MM.1S (cell line): ENCODE measurements around the gene TELO2.

Source experiments
- DNase-seq: peaks from one replicate; pipeline ENCODE4 v3.0.0-alpha.2; 2015
- H2AFZ ChIP-seq: fragments of 300-600 bp; sonication (generic); 2 replicates; pipeline ENCODE4 v1.6.0; 2016; ENCODE audit warnings: antibody characterized with exemption, low read length
- H3F3A ChIP-seq: fragments of 300-600 bp; sonication (generic); 2 replicates; pipeline ENCODE4 v1.6.1; 2016; ENCODE audit warnings: mild to moderate bottlenecking, antibody characterized with exemption, low read length, moderate library complexity, mixed read lengths; ENCODE audit not compliant: insufficient read depth
- H3K27ac ChIP-seq: fragments of 300-600 bp; sonication (generic); 2 replicates; pipeline ENCODE4 v1.5.1; 2016; ENCODE audit warnings: mild to moderate bottlenecking, low read length
- H3K27me3 ChIP-seq: fragments of 300-600 bp; sonication (generic); replicated peaks from 2 replicates; pipeline ENCODE4 v1.6.0; 2016; ENCODE audit warnings: low read length; ENCODE audit not compliant: insufficient read depth
- H3K36me3 ChIP-seq: fragments of 300-600 bp; sonication (generic); replicated peaks from 2 replicates; pipeline ENCODE4 v1.6.1; 2016; ENCODE audit warnings: mild to moderate bottlenecking, low read length, mixed read lengths; ENCODE audit not compliant: insufficient read depth
- H3K4me1 ChIP-seq: fragments of 300-600 bp; sonication (generic); 2 replicates; pipeline ENCODE4 v1.6.1; 2016; ENCODE audit warnings: low read length, mixed read lengths
- H3K4me2 ChIP-seq: fragments of 300-600 bp; sonication (generic); 2 replicates; pipeline ENCODE4 v1.6.0; 2016; ENCODE audit warnings: low read depth, low read length
- H3K4me3 ChIP-seq: fragments of 300-600 bp; sonication (generic); 2 replicates; pipeline ENCODE4 v1.5.1; 2016; ENCODE audit warnings: low read length, mixed read lengths
- H3K79me2 ChIP-seq: fragments of 300-600 bp; sonication (generic); 2 replicates; pipeline ENCODE4 v1.6.1; 2016; ENCODE audit warnings: mixed run types, low read length, mixed read lengths
- H3K9ac ChIP-seq: fragments of 300-600 bp; sonication (generic); 2 replicates; pipeline ENCODE4 v1.6.1; 2016; ENCODE audit warnings: low read length, mixed read lengths
- H3K9me2 ChIP-seq: fragments of 300-600 bp; sonication (generic); replicated peaks from 2 replicates; pipeline ENCODE4 v1.6.1; 2016; ENCODE audit warnings: mild to moderate bottlenecking, low read length, mixed read lengths; ENCODE audit not compliant: insufficient read depth
- H3K9me3 ChIP-seq: fragments of 300-600 bp; sonication (generic); replicated peaks from 2 replicates; pipeline ENCODE4 v1.6.1; 2016; ENCODE audit warnings: mild to moderate bottlenecking, low read length, mixed read lengths; ENCODE audit not compliant: insufficient read depth
- H4K20me1 ChIP-seq: fragments of 300-600 bp; sonication (generic); 2 replicates; pipeline ENCODE4 v1.6.1; 2016; ENCODE audit warnings: mild to moderate bottlenecking, low read length, moderate library complexity, mixed read lengths; ENCODE audit not compliant: insufficient read depth
- EZH2 ChIP-seq: fragments of 300-600 bp; sonication (generic); optimal IDR thresholded peaks from 2 replicates; pipeline ENCODE3; 2017; ENCODE audit warnings: low read depth, mild to moderate bottlenecking, antibody characterized with exemption, low read length, mixed read lengths
- EZH2phosphoT487 ChIP-seq: fragments of 300-600 bp; sonication (generic); IDR thresholded peaks from 2 replicates; pipeline ENCODE4 v1.6.1; 2018; ENCODE audit warnings: antibody characterized with exemption, low read length
- TF ChIP-seq, protein P1 (sequence below): fragments of 300-600 bp; sonication (generic); IDR thresholded peaks from 2 replicates; pipeline ENCODE4 v1.5.1; 2016; ENCODE audit warnings: antibody characterized with exemption, low read length, mixed read lengths

TELO2 gene

DNA sequence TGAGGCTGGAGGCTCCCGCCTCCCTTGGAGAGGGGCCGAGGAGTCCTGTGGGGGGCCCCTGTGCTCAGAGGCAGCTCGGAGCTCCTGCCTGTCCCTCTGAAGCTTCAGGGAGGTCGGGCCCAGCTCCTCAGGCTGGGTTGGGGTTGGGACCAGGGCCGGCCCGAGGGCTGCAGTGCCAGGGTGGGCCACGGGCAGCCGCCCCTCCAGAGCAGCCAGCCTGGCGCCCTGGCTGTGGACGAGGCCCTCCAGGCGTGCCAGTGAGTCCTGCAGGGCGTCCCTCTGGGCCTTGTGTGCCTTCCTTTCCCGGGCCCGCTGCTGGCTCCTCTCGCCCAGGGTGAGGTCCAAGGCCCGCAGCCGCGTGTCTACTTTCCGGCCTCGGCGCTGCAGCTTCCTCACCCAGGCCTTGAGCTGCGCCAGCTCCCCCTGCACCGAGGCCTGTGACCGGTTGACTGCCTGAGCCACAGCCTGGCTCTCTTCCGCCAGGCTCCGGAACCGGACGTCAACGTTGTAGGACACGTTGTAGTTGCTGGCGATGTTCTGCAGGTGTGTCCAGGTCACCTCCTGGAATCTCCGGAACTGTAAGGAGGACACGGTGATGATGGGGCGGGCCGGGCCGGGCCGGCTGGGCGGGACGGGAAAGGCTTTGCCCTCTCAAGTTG, 5.6 kb upstream of the TELO2 start:
- H3K9me3 ChIP-seq = no peaks in the 10 kb centered on the region
- H3K9me2 ChIP-seq = no peaks in the 10 kb centered on the region
- no peaks in the 10 kb centered on the region for H4K20me1 ChIP-seq
- peaks cover 71% of the 10 kb centered on the region for H3K27me3 ChIP-seq
- DNase-seq = no peak
- H3K27ac ChIP-seq = no peak overlapping the region
- H3K9ac ChIP-seq = no peak overlapping the region
- peaks cover under 1% of the 10 kb centered on the region; the same call in 1 of the 2 replicates for H3K4me1 ChIP-seq
- H3K79me2 ChIP-seq = no peaks in the 10 kb centered on the region
- no peaks in the 10 kb centered on the region for H3K36me3 ChIP-seq
- H2AFZ ChIP-seq = no peak overlapping the region
- H3K4me3 ChIP-seq = no peak overlapping the region
- TF ChIP-seq EZH2phosphoT487 (no peak), EZH2 (no peak)
- TF ChIP-seq, protein P1, sequence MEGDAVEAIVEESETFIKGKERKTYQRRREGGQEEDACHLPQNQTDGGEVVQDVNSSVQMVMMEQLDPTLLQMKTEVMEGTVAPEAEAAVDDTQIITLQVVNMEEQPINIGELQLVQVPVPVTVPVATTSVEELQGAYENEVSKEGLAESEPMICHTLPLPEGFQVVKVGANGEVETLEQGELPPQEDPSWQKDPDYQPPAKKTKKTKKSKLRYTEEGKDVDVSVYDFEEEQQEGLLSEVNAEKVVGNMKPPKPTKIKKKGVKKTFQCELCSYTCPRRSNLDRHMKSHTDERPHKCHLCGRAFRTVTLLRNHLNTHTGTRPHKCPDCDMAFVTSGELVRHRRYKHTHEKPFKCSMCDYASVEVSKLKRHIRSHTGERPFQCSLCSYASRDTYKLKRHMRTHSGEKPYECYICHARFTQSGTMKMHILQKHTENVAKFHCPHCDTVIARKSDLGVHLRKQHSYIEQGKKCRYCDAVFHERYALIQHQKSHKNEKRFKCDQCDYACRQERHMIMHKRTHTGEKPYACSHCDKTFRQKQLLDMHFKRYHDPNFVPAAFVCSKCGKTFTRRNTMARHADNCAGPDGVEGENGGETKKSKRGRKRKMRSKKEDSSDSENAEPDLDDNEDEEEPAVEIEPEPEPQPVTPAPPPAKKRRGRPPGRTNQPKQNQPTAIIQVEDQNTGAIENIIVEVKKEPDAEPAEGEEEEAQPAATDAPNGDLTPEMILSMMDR = no peak
- no peaks in the 10 kb centered on the region for H3F3A ChIP-seq
- H3K4me2 ChIP-seq = no peak overlapping the region

DNA sequence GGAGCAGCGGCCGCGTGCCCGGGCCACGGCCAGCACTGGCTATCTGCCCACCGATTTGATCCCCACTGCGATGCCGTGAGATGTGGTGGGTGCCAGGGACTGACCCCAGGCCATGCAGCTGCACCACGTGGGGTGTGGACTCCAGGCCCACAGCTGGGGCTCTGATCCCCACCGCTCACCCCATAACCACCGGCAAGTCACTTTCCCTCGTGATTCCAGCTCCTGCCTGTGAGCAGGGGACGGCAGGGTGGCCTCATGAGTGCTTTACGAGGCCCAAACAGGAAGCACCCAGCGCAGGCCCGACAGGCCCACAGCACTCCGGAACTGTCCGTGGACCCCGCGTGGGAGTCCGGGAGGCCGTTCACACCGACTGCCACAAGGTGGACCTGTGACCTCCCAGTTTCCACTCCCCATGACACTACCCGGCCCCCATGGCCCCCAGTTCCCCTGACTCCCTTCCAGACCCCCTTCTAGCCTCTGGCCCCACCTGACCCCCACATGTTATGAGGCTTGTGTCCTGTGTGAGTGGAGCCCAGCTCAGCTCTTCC, 5.0 kb upstream of the TELO2 start:
- Histone ChIP-seq H3K9ac (no peak overlapping the region), H3K4me2 (no peak overlapping the region), H3K27ac (no peak overlapping the region), H2AFZ (no peak overlapping the region), H3K4me3 (no peak overlapping the region), H3K27me3 (peaks cover 70% of the 10 kb centered on the region), H3K4me1 (peaks cover 5% of the 10 kb centered on the region; the same call in 1 of the 2 replicates), H3K79me2 (no peaks in the 10 kb centered on the region), H4K20me1 (no peaks in the 10 kb centered on the region), H3K9me2 (no peaks in the 10 kb centered on the region), H3K36me3 (no peaks in the 10 kb centered on the region), H3F3A (no peaks in the 10 kb centered on the region), H3K9me3 (no peaks in the 10 kb centered on the region)
- TF ChIP-seq EZH2phosphoT487 = no peak
- TF ChIP-seq, protein P1 = no peak
- no peak for TF ChIP-seq EZH2
- DNase-seq = no peak

DNA sequence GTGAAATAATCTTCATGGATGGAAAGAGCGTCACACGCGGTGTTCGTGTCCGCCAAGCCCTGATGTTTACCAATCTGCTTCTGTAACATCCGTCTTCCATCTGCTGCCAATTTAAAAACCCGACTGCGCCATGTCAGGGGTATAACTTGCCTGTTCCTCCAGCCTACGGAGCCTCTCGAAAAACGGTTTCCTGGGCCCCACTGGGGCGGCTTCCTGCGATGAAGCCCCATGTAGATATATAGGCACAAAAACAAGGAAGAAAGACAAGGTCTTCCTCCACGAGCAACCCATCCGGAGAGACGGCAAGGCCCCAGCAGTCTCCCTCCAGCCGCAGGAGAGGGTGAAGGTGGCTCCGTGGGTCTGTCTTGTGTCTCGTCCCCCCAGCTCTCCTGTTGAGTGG, 4.5 kb upstream of the TELO2 start, which contains the start of gene PTX4:
Gene PTX4, minus strand, starts transcription at position 326 of the 400 bp plus-strand sequence. Its CDS starts 35 bp downstream, at position 291.
- no peaks in the 10 kb centered on the region for H3K36me3 ChIP-seq
- H3K9me2 ChIP-seq = no peaks in the 10 kb centered on the region
- H3K4me2 ChIP-seq = no peak within 1 kb of the TSS
- H2AFZ ChIP-seq = no peak within 1 kb of the TSS
- no peaks in the 10 kb centered on the region for H3K9me3 ChIP-seq
- TF ChIP-seq EZH2phosphoT487 = no peak
- TF ChIP-seq, protein P1 = no peak
- TF ChIP-seq EZH2 = no peak
- no peak within 1 kb of the TSS for H3K27ac ChIP-seq
- no peaks in the 10 kb centered on the region for H4K20me1 ChIP-seq
- no peak within 1 kb of the TSS for H3K4me3 ChIP-seq
- no peak within 1 kb of the TSS for H3K9ac ChIP-seq
- H3K4me1 ChIP-seq = peaks cover 5% of the 10 kb centered on the region; the same call in 1 of the 2 replicates
- peaks cover 65% of the 10 kb centered on the region for H3K27me3 ChIP-seq
- no peak for DNase-seq
- H3K79me2 ChIP-seq = peaks cover 3% of the 10 kb centered on the region
- H3F3A ChIP-seq = no peaks in the 10 kb centered on the region
